ENCODE measurements around the gene WDR59. TPM values are rescaled to one million over a fixed set of nuclear protein-coding genes. Genes with fewer than 3 reads are reported as not detected.

The WDR59 gene
- total RNA-seq, 2 experiments from 2014 or later, result 26.3 to 80.3 TPM

DNA sequence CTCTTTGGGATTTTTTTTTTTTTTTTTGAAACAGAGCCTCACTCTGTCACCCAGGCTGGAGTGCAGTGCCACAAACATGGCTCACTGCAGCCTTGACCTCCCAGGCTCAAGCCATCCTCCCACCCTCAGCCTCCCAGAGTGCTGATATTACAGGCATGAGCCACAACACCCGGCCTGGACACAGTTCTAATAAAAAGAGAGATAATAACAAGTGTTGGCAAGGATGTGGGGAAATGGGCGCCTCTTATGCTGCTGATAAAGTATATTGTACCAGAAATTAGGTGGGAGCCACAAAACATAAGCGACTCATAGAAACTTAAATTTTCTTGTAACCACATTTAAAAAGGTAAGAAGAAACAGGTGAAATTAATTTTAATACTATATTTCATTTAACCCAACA is 159.9 kb downstream of the WDR59 start:
- H2AFZ ChIP-seq (ENCODE audit: low read length), result no peak overlapping the region
- intact Hi-C loops (cut with micrococcal nuclease; ENCODE audit: unreplicated experiment), result no loop called here
- no peaks in the 10 kb centered on the region for H3K9me3 ChIP-seq (ENCODE audit: low read length)
- H3K9me2 ChIP-seq (ENCODE audit: insufficient read depth, low read length), result no peaks in the 10 kb centered on the region
- H4K20me1 ChIP-seq (ENCODE audit: insufficient read depth, low read length), result no peaks in the 10 kb centered on the region
- TF ChIP-seq, protein P1, sequence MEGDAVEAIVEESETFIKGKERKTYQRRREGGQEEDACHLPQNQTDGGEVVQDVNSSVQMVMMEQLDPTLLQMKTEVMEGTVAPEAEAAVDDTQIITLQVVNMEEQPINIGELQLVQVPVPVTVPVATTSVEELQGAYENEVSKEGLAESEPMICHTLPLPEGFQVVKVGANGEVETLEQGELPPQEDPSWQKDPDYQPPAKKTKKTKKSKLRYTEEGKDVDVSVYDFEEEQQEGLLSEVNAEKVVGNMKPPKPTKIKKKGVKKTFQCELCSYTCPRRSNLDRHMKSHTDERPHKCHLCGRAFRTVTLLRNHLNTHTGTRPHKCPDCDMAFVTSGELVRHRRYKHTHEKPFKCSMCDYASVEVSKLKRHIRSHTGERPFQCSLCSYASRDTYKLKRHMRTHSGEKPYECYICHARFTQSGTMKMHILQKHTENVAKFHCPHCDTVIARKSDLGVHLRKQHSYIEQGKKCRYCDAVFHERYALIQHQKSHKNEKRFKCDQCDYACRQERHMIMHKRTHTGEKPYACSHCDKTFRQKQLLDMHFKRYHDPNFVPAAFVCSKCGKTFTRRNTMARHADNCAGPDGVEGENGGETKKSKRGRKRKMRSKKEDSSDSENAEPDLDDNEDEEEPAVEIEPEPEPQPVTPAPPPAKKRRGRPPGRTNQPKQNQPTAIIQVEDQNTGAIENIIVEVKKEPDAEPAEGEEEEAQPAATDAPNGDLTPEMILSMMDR (conservative IDR thresholded peaks at IDR 0.05; ENCODE audit: low read length), result no peak
- TF ChIP-seq EZH2phosphoT487 (IDR thresholded peaks at IDR 0.05; ENCODE audit: borderline replicate concordance, low read depth, low read length), result no peak
- H3K4me3 ChIP-seq (ENCODE audit: low read depth, low read length, poor library complexity, severe bottlenecking), result no peak overlapping the region
- H3K4me2 ChIP-seq (ENCODE audit: low read length), result no peak overlapping the region
- no TSS peak for BruUV-seq (replicated peaks)
- H3K36me3 ChIP-seq (ENCODE audit: insufficient read depth, low read length), result no peaks in the 10 kb centered on the region
- H3K27ac ChIP-seq (ENCODE audit: low read depth, low read length, poor library complexity, severe bottlenecking), result no peak overlapping the region
- POLR2A ChIA-PET, result no interaction called here
- no peaks in the 10 kb centered on the region for H3K4me1 ChIP-seq (ENCODE audit: insufficient read depth, low read length, poor library complexity, severe bottlenecking)
- CTCF ChIA-PET (ENCODE audit: unreplicated experiment), result no interaction called here
- DNase-seq (ENCODE audit: low spot score), result no peak
- H3K79me2 ChIP-seq (ENCODE audit: insufficient read depth, low read depth, low read length), result no peaks in the 10 kb centered on the region

Other genes starting within 250 kb of the WDR59 start
- gene FA2H, start 210.3 kb downstream of the WDR59 start, total RNA-seq (2014; rRNA removed; shearing (Covaris generic)), result 0.73 TPM in 1 of 2 replicates, not detected in the other
- gene FA2H, start 210.3 kb downstream of the WDR59 start, total RNA-seq (2022), result 4.6 and 4.7 TPM in 2 replicates
- gene ZNRF1, start 13.9 kb upstream of the WDR59 start, total RNA-seq (2014; rRNA removed; shearing (Covaris generic)), result 11.8 and 13.1 TPM in 2 replicates
- gene ZNRF1, start 13.9 kb upstream of the WDR59 start, total RNA-seq (2022), result 23.7 and 26.0 TPM in 2 replicates
- 0.09 and 0.67 TPM in 2 replicates for gene LDHD, start 131.7 kb upstream of the WDR59 start, total RNA-seq (2014; rRNA removed; shearing (Covaris generic))
- 0.48 and 0.83 TPM in 2 replicates for gene LDHD, start 131.7 kb upstream of the WDR59 start, total RNA-seq (2022)
- gene ZFP1, start 163.4 kb upstream of the WDR59 start, total RNA-seq (2014; rRNA removed; shearing (Covaris generic)), result 17.3 and 25.0 TPM in 2 replicates
- gene ZFP1, start 163.4 kb upstream of the WDR59 start, total RNA-seq (2022), result 23.0 and 23.9 TPM in 2 replicates
- gene CTRB2, start 222.0 kb upstream of the WDR59 start, total RNA-seq (2014; rRNA removed; shearing (Covaris generic)), result not detected in 2 replicates
- gene CTRB2, start 222.0 kb upstream of the WDR59 start, total RNA-seq (2022), result not detected in 2 replicates
- not detected in 2 replicates for gene CTRB1, start 233.9 kb upstream of the WDR59 start, total RNA-seq (2014; rRNA removed; shearing (Covaris generic))
- not detected in 2 replicates for gene CTRB1, start 233.9 kb upstream of the WDR59 start, total RNA-seq (2022)